Left lung (tissue), 10 donors: ENCODE measurements around the gene HOXA4. TPM values are rescaled to one million over a fixed set of nuclear protein-coding genes. Genes with fewer than 3 reads are reported as not detected.

ENCODE experiments used
- ATAC-seq: fragments of 200-7000 bp; cut with Tn5 transposase; one replicate; pipeline ENCODE4 v1.9.1; 2020; ENCODE audit warnings: moderate library complexity
- DNase-seq, 4 donors: peaks; one replicate each; pipeline ENCODE4 v3.0.0-alpha.2; 2013 to 2020
- H3K27ac ChIP-seq, 2 donors: fragments of 200-600 bp; sonication (generic) in 1 of 2; one replicate each; pipeline versions ENCODE4 v1.5.0 to v1.8.0; 2020 to 2021
- H3K27me3 ChIP-seq, 2 donors: fragments of 200-600 bp; sonication (generic) in 1 of 2; one replicate each; pipeline versions ENCODE4 v1.5.0 to v1.8.0; 2020 to 2021
- H3K36me3 ChIP-seq, 2 donors: fragments of 200-600 bp; sonication (generic) in 1 of 2; one replicate each; pipeline versions ENCODE4 v1.5.0 to v1.8.0; 2020 to 2021
- H3K4me1 ChIP-seq, 2 donors: fragments of 200-600 bp; one replicate each; pipeline ENCODE4 v1.8.0; 2021
- H3K4me3 ChIP-seq, 2 donors: fragments of 200-600 bp; sonication (generic) in 1 of 2; one replicate each; pipeline versions ENCODE4 v1.5.0 to v1.8.0; 2020 to 2021; ENCODE audit warnings: mild to moderate bottlenecking in 1 of 2
- H3K9me3 ChIP-seq, 2 donors: fragments of 200-600 bp; sonication (generic) in 1 of 2; one replicate each; pipeline versions ENCODE4 v1.5.0 to v1.8.0; 2020 to 2021
- CTCF ChIP-seq, 2 donors: fragments of 200-600 bp; sonication (generic) in 1 of 2; IDR thresholded peaks; one replicate each; pipeline versions ENCODE4 v1.5.0 to v1.8.0; 2021; ENCODE audit warnings: antibody characterized with exemption in 2 of 2
- intact Hi-C, 2 donors: fragments of 100-400 bp; cut with DNase I; formaldehyde crosslinking; loops; one replicate each; pipeline versions ENCODE4 v1.11.2 to v1.14.2; 2022
- polyA plus RNA-seq, 6 donors: library from polyadenylated mRNA; unstranded; fragments of 120-200 nt; gene quantifications; one replicate each; pipeline ENCODE4 v1.2.1, GENCODE V29; 2013; ENCODE audit not compliant: insufficient read length in 6 of 6
- total RNA-seq, 2 donors: library from RNA; stranded (reverse); fragmentation: NEBNext Ultra II Directional; extraction: Animal tissue kit (Norgen Biotek cat#: 25700); gene quantifications; one replicate each; pipeline ENCODE4 v1.2.1, GENCODE V29; 2021
- donor health status: DM: no; HTN: yes; CAD: no.
- donor health status: DM: no; HTN: no; CAD: no.

HOXA4 gene
- total and polyA plus RNA-seq, 8 donors = 3.4 to 35.8 (median 34.1) TPM

GRCh38 chr7:27152816-27153442 lies 22.4 kb upstream of the HOXA4 start:
- DNase-seq (peak in 2 of 4 donors; percentile 28 to 72), ATAC-seq (no peak)
- peaks cover 0 to 49% of the 10 kb centered on the region in 2 donors for H3K4me1 ChIP-seq
- H3K27ac ChIP-seq = peak overlapping the region; percentile 71 to 87
- TF ChIP-seq CTCF (IDR thresholded peaks at IDR 0.05) = no peak
- peak overlapping the region; percentile 41 to 46 for H3K4me3 ChIP-seq
- H3K27me3 ChIP-seq = peaks cover 85 to 100% of the 10 kb centered on the region in 2 donors
- intact Hi-C loops = no loop called here
- no peaks in the 10 kb centered on the region for H3K9me3 ChIP-seq
- no peaks in the 10 kb centered on the region for H3K36me3 ChIP-seq

GRCh38 chr7:27151931-27152815 lies 21.6 kb upstream of the HOXA4 start, which contains the start of gene HOXA3:
TSS of gene HOXA3 (minus strand) at chr7:27152583. CDS start at chr7:27110640, 41,943 bp downstream.
- Histone ChIP-seq H3K27me3 (peaks cover 85 to 100% of the 10 kb centered on the region in 2 donors), H3K36me3 (no peaks in the 10 kb centered on the region), H3K4me1 (peaks cover 0 to 57% of the 10 kb centered on the region in 2 donors), H3K9me3 (no peaks in the 10 kb centered on the region), H3K4me3 (peak within 1 kb of the TSS; percentile 41 to 46), H3K27ac (peak within 1 kb of the TSS; percentile 71 to 87)
- intact Hi-C loops = no loop called here
- no peak for TF ChIP-seq CTCF (IDR thresholded peaks at IDR 0.05)
- ATAC-seq (peak; percentile 8), DNase-seq (peak; percentile 38 to 81 (median 69))

GRCh38 chr7:27151341-27151930 lies 20.9 kb upstream of the HOXA4 start:
- Histone ChIP-seq H3K27me3 (peaks cover 84 to 100% of the 10 kb centered on the region in 2 donors), H3K27ac (peak overlapping the region; percentile 71 to 87), H3K4me1 (peaks cover 0 to 61% of the 10 kb centered on the region in 2 donors), H3K9me3 (no peaks in the 10 kb centered on the region), H3K36me3 (no peaks in the 10 kb centered on the region), H3K4me3 (peak overlapping the region; percentile 41 to 46)
- TF ChIP-seq CTCF (IDR thresholded peaks at IDR 0.05) = no peak
- intact Hi-C loops = no loop called here
- peak in 2 of 4 donors; percentile 41 to 78 for DNase-seq
- ATAC-seq = no peak

- no peaks in the 10 kb centered on the region for H3K9me3 ChIP-seq
- H3K27me3 ChIP-seq = peaks cover 79 to 100% of the 10 kb centered on the region in 2 donors
- peak; percentile 76 to 87 for TF ChIP-seq CTCF (IDR thresholded peaks at IDR 0.05)
- H3K36me3 ChIP-seq = no peaks in the 10 kb centered on the region
- peak overlapping the region; percentile 71 to 87 for H3K27ac ChIP-seq
- peak overlapping the region; percentile 41 to 46 for H3K4me3 ChIP-seq
- intact Hi-C loops = no loop called here
- peak; percentile 71 to 92 (median 86) for DNase-seq
- peak; percentile 78 for ATAC-seq
- peaks cover 0 to 56% of the 10 kb centered on the region in 2 donors for H3K4me1 ChIP-seq
These were observed 20.2 kb upstream of the HOXA4 start for GRCh38 chr7:27150568-27151340.
